Astrocyte (in vitro differentiated cells and primary cell): ENCODE data around the gene PFDN2.

Experiments used
- CTCF ChIP-seq: IDR thresholded peaks from 2 replicates; pipeline ENCODE4 v1.5.1; 2011; ENCODE audit warnings: low read depth, mild to moderate bottlenecking, inconsistent platforms, low read length, moderate library complexity; ENCODE audit not compliant: insufficient read depth
- EZH2 ChIP-seq: IDR thresholded peaks from 2 replicates; pipeline ENCODE4 v1.6.1; 2012; ENCODE audit warnings: mild to moderate bottlenecking, low read length, inconsistent platforms; ENCODE audit not compliant: insufficient read depth

DNA sequence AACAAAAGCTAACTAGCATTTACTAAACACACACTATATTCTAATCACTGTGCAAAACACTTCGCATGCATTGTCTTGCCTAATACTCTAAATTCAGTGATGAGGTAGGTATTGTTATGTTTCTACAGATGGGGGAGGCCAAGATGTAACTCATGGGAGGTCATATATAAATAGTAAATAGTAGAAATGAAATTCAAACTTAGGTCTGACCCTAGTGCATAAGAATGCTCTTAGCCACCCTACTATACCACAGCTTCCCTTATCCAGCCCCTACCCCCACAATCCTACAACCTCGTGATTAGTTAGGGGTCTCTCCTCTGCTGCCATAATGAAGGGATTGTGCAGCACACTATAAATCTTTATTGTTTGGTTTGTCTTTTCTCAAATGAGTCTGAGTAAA lies 3.3 kb downstream of the PFDN2 start:
- TF ChIP-seq CTCF, result no peak
- no peak for TF ChIP-seq EZH2
